ENCODE data around the gene PCSK5.

Gene PCSK5

GRCh38 chr9:76374783-76375559 is 484.5 kb downstream of the PCSK5 start:
- DNase-seq (ENCODE audit: low spot score), result no peak
- TF ChIP-seq CTCF (IDR thresholded peaks at IDR 0.05; ENCODE audit: extremely low read depth, missing control alignments), result no peak

GRCh38 chr9:76377791-76378190 is 487.3 kb downstream of the PCSK5 start:
- no peak for DNase-seq (ENCODE audit: low spot score)
- TF ChIP-seq CTCF (IDR thresholded peaks at IDR 0.05; ENCODE audit: extremely low read depth, missing control alignments), result no peak

- TF ChIP-seq CTCF (IDR thresholded peaks at IDR 0.05; ENCODE audit: extremely low read depth, missing control alignments), result no peak
- DNase-seq (ENCODE audit: low spot score), result no peak
These were observed 488.0 kb downstream of the PCSK5 start for GRCh38 chr9:76378367-76379073.

GRCh38 chr9:76379494-76379893 is 489.0 kb downstream of the PCSK5 start:
- DNase-seq (ENCODE audit: low spot score), result no peak
- no peak for TF ChIP-seq CTCF (IDR thresholded peaks at IDR 0.05; ENCODE audit: extremely low read depth, missing control alignments)

GRCh38 chr9:76390656-76391055 is 500.2 kb downstream of the PCSK5 start:
- DNase-seq (ENCODE audit: low spot score), result no peak
- TF ChIP-seq CTCF (IDR thresholded peaks at IDR 0.05; ENCODE audit: extremely low read depth, missing control alignments), result no peak

GRCh38 chr9:76394195-76394959 is 503.9 kb downstream of the PCSK5 start, which contains the start of gene RFK:
Gene RFK, minus strand, starts transcription at chr9:76394426. Its CDS starts 255 bp downstream, at chr9:76394171.
- TF ChIP-seq CTCF (IDR thresholded peaks at IDR 0.05; ENCODE audit: extremely low read depth, missing control alignments), result peak; percentile 40

GRCh38 chr9:76394960-76395252 is 504.4 kb downstream of the PCSK5 start:
- no peak for TF ChIP-seq CTCF (IDR thresholded peaks at IDR 0.05; ENCODE audit: extremely low read depth, missing control alignments)
- DNase-seq (ENCODE audit: low spot score), result peak; percentile 59

More at GRCh38 chr9:76394195-76394959, 503.9 kb downstream of the PCSK5 start, which contains the start of gene RFK:
- peak; percentile 96 for DNase-seq (ENCODE audit: low spot score)

Data from GM20000 (cell line).